Measurements from ENCODE around the gene PPARG.

DNA sequence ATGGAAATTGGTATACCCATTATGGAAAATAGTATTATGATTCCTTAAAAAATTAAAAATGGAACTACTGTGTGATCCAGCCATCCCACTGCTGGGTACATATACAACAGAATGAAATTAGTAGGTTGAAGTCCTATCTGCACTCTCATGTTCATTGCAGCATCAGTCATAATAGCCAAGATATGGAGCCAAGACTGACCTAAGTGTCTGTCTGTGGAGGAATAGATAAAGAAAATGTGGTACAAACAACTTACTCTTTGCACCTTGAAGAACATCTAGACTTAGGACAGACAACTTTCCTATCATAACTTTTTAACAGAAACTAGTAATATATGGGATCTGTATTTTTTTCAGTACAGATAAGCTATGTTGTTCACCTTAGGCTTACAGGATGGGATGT is 30.0 kb upstream of the PPARG start:
- no peak for TF ChIP-seq CTCF (conservative IDR thresholded peaks at IDR 0.05)
- TF ChIP-seq EZH2 (IDR thresholded peaks at IDR 0.05; ENCODE audit: low read depth) = no peak
